Measurements from ENCODE around the gene YAF2.

YAF2 gene

GRCh38 chr12:42238240-42239140 is at the start of gene YAF2:
Gene YAF2 (minus strand): TSS chr12:42238248. CDS start chr12:42238180, 68 bp downstream.
- DNase-seq (ENCODE audit: low spot score): peak; percentile 95

GRCh38 chr12:42286741-42287140 is 48.7 kb upstream of the YAF2 start:
- DNase-seq (ENCODE audit: low spot score): no peak

- no peak for DNase-seq (ENCODE audit: low spot score)
Observed at GRCh38 chr12:42285431-42285830, 47.4 kb upstream of the YAF2 start.

- no peak for DNase-seq (ENCODE audit: low spot score)
Observed at GRCh38 chr12:42284876-42285275, 46.8 kb upstream of the YAF2 start.

GRCh38 chr12:42284157-42284556 is 46.1 kb upstream of the YAF2 start:
- DNase-seq (ENCODE audit: low spot score): no peak

GRCh38 chr12:42283739-42284138 is 45.7 kb upstream of the YAF2 start:
- no peak for DNase-seq (ENCODE audit: low spot score)

- DNase-seq (ENCODE audit: low spot score): no peak
Observed at GRCh38 chr12:42282294-42282693, 44.2 kb upstream of the YAF2 start.

- no peak for DNase-seq (ENCODE audit: low spot score)
Observed at GRCh38 chr12:42281844-42282243, 43.8 kb upstream of the YAF2 start.

- no peak for DNase-seq (ENCODE audit: low spot score)
Observed at GRCh38 chr12:42281278-42281677, 43.2 kb upstream of the YAF2 start.

- no peak for DNase-seq (ENCODE audit: low spot score)
Observed at GRCh38 chr12:42278128-42278510, 40.1 kb upstream of the YAF2 start.

GRCh38 chr12:42277396-42278127 is 39.5 kb upstream of the YAF2 start:
- no peak for DNase-seq (ENCODE audit: low spot score)

- DNase-seq (ENCODE audit: low spot score): no peak
Observed at GRCh38 chr12:42275499-42275898, 37.5 kb upstream of the YAF2 start.

GRCh38 chr12:42273706-42274105 is 35.7 kb upstream of the YAF2 start:
- no peak for DNase-seq (ENCODE audit: low spot score)

- no peak for DNase-seq (ENCODE audit: low spot score)
Observed at GRCh38 chr12:42270596-42270995, 32.5 kb upstream of the YAF2 start.

- DNase-seq (ENCODE audit: low spot score): no peak
Observed at GRCh38 chr12:42267413-42268190, 29.6 kb upstream of the YAF2 start.

GRCh38 chr12:42266579-42267230 is 28.7 kb upstream of the YAF2 start:
- no peak for DNase-seq (ENCODE audit: low spot score)

- no peak for DNase-seq (ENCODE audit: low spot score)
Observed at GRCh38 chr12:42262271-42262670, 24.2 kb upstream of the YAF2 start.

GRCh38 chr12:42261708-42262107 is 23.7 kb upstream of the YAF2 start:
- DNase-seq (ENCODE audit: low spot score): no peak

- DNase-seq (ENCODE audit: low spot score): no peak
Observed at GRCh38 chr12:42260518-42260917, 22.5 kb upstream of the YAF2 start.

- DNase-seq (ENCODE audit: low spot score): no peak
Observed at GRCh38 chr12:42259699-42260098, 21.7 kb upstream of the YAF2 start.

- no peak for DNase-seq (ENCODE audit: low spot score)
Observed at GRCh38 chr12:42255866-42256261, 17.8 kb upstream of the YAF2 start.
